Progenitor cell of endocrine pancreas (in vitro differentiated cells): ENCODE data around the gene CCDC154. TPM values are rescaled to one million over a fixed set of nuclear protein-coding genes. Genes with fewer than 3 reads are reported as not detected.

ENCODE experiments used
- DNase-seq: peaks from one replicate; pipeline ENCODE4 v3.0.0; 2021; ENCODE audit warnings: low spot score; ENCODE audit not compliant: unreplicated experiment
- H3K27ac Mint-ChIP-seq: 2 replicates; pipeline ENCODE4 v1.8.0; 2021; ENCODE audit warnings: mild to moderate bottlenecking, moderate library complexity, mixed read lengths
- H3K27me3 Mint-ChIP-seq: 2 replicates; pipeline ENCODE4 v1.8.0; 2021; ENCODE audit warnings: mixed read lengths
- H3K36me3 Mint-ChIP-seq: 2 replicates; pipeline ENCODE4 v1.8.0; 2022; ENCODE audit warnings: mixed read lengths; ENCODE audit not compliant: insufficient read depth
- H3K4me1 Mint-ChIP-seq: 2 replicates; pipeline ENCODE4 v1.8.0; 2021; ENCODE audit warnings: low read depth, mixed read lengths
- H3K4me3 Mint-ChIP-seq: 2 replicates; pipeline ENCODE4 v1.8.0; 2021; ENCODE audit warnings: low read depth, mild to moderate bottlenecking, moderate library complexity, mixed read lengths
- H3K9me3 Mint-ChIP-seq: 2 replicates; pipeline ENCODE4 v1.8.0; 2021; ENCODE audit warnings: low read depth, mixed read lengths
- CTCF ChIP-seq: fragments of 200-600 bp; sonication (generic); IDR thresholded peaks from one replicate; pipeline ENCODE4 v1.5.0; 2021; ENCODE audit warnings: antibody characterized with exemption, mild to moderate bottlenecking; ENCODE audit not compliant: unreplicated experiment
- total RNA-seq: library from RNA; stranded (reverse); gene quantifications from 2 replicates; pipeline ENCODE4 v1.2.1, GENCODE V29; 2021

The CCDC154 gene
- total RNA-seq, 1 donor from 2014 or later, result 5.7 TPM

- DNase-seq, result no peak
- Mint-ChIP-seq H3K4me3 (no peak overlapping the region), H3K27me3 (no peaks in the 10 kb centered on the region), H3K36me3 (no peaks in the 10 kb centered on the region), H3K9me3 (no peaks in the 10 kb centered on the region), H3K27ac (no peak overlapping the region), H3K4me1 (peaks cover 3% of the 10 kb centered on the region)
- no peak for TF ChIP-seq CTCF
Observed at GRCh38 chr16:1436731-1437355, 7.5 kb downstream of the CCDC154 start.

DNA sequence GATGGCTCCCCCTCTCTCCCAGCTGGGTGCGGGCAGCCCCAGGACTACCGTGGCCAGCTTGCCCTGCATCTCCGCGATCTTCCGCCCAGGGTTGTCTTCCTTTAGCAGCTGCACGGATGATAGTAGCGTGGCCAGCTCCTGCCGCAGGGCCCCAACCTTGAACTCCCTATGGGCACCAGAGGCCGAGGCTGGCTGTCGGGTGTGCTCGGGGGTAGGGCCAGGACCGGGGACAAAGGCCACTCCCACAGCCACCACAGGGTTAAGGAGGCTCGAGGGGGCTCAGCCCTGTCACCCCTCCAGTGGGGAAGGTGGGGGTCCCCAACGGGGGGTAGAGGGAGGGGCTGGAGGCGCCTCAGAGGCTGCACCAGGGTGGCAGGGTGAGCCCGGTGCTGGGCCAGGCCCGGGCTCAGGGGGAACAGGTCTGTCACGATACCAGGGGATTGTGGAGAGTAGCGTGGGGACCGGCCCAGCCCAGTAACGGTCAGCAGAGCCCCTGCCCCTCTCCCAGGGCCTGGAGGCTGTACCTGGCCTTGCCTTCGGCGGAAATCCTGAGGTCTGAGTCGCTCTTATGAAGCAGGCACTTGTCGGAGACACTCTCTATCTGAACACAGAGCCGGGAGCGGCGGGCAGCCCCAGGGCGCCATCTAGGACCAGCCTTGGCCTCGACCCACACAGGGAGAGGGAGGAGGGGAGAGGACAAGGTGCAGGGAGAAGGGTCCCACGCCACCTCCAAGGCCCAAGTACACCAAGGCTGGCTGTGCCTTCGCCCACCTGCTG lies 8.2 kb downstream of the CCDC154 start:
- Mint-ChIP-seq H3K4me1 (peaks cover 6% of the 10 kb centered on the region), H3K9me3 (no peaks in the 10 kb centered on the region), H3K36me3 (no peaks in the 10 kb centered on the region), H3K27me3 (no peaks in the 10 kb centered on the region), H3K27ac (peak overlapping the region; percentile 73), H3K4me3 (no peak overlapping the region)
- TF ChIP-seq CTCF, result peak; percentile 14
- no peak for DNase-seq

DNA sequence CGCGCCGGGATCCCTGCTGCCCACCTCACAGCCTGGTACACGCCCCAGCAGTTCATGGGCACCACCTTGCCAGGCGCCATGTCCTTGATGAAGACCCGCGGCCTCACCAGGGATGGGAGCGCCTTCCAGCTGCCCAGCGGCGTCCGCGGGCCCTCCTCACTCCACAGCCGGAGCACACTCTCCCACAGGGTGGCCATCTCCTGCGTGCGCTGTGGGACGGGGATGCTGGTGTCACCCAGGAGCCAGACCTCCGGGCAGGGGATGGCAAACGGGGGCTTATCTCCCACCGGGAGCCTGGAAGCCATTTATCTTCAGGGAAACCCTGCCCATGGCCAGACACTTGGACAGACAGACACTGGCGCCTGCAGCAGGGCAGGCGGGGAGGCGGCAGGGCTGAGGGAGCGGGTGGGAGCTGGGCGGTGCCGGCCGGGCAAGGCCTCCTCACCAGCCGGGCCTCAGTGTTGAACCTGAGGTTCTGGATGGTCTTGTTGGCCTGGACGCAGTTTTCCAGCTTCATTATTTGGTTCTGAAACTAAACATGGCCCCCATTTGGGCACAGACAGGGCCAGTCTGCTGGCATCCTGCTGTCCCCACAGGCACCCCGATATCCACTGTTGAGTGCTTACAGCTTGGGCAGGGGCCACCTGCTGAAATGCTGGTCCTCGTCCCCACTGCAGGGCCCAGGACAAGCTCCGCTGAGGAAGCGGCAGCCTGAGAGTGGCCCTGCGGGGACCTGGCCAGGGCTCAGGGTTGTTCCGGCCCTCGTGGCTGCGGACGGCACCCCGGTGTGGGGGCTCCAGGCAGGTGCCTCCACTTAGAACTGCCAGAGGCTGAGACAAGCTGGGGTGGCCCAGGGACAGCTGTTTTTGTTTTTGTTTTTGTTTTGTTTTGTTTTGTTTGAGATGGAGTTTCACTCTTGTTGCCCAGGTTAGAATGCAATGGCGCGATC lies 9.4 kb downstream of the CCDC154 start:
- no peak for DNase-seq
- Mint-ChIP-seq H3K27ac (no peak overlapping the region), H3K9me3 (no peaks in the 10 kb centered on the region), H3K36me3 (no peaks in the 10 kb centered on the region), H3K4me1 (peaks cover 9% of the 10 kb centered on the region), H3K4me3 (no peak overlapping the region), H3K27me3 (no peaks in the 10 kb centered on the region)
- no peak for TF ChIP-seq CTCF

GRCh38 chr16:1433756-1434155 lies 10.6 kb downstream of the CCDC154 start:
- H3K27me3 Mint-ChIP-seq, result no peaks in the 10 kb centered on the region
- H3K4me3 Mint-ChIP-seq, result no peak overlapping the region
- TF ChIP-seq CTCF, result no peak
- no peak overlapping the region for H3K27ac Mint-ChIP-seq
- no peaks in the 10 kb centered on the region for H3K36me3 Mint-ChIP-seq
- H3K4me1 Mint-ChIP-seq, result peaks cover 15% of the 10 kb centered on the region
- no peaks in the 10 kb centered on the region for H3K9me3 Mint-ChIP-seq
- DNase-seq, result no peak

GRCh38 chr16:1433263-1433560 lies 11.1 kb downstream of the CCDC154 start:
- Mint-ChIP-seq H3K9me3 (no peaks in the 10 kb centered on the region), H3K4me3 (no peak overlapping the region), H3K4me1 (peaks cover 15% of the 10 kb centered on the region), H3K36me3 (no peaks in the 10 kb centered on the region), H3K27me3 (no peaks in the 10 kb centered on the region), H3K27ac (no peak overlapping the region)
- DNase-seq, result no peak
- no peak for TF ChIP-seq CTCF
